Measurements from ENCODE around the gene GRAMD4.

GRCh38 chr22:46662226-46662625, 42.0 kb downstream of the GRAMD4 start:
- no peak for TF ChIP-seq SIN3A (IDR thresholded peaks at IDR 0.05; ENCODE audit: borderline replicate concordance, low read depth, low read length)
- TF ChIP-seq, protein P1, sequence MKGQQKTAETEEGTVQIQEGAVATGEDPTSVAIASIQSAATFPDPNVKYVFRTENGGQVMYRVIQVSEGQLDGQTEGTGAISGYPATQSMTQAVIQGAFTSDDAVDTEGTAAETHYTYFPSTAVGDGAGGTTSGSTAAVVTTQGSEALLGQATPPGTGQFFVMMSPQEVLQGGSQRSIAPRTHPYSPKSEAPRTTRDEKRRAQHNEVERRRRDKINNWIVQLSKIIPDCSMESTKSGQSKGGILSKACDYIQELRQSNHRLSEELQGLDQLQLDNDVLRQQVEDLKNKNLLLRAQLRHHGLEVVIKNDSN (IDR thresholded peaks at IDR 0.05; ENCODE audit: borderline replicate concordance, low read depth) = no peak
- TF ChIP-seq CTCF (IDR thresholded peaks at IDR 0.05) = no peak
- no peak for TF ChIP-seq RFX5 (IDR thresholded peaks at IDR 0.05; ENCODE audit: low read length)
- TF ChIP-seq, protein P2, sequence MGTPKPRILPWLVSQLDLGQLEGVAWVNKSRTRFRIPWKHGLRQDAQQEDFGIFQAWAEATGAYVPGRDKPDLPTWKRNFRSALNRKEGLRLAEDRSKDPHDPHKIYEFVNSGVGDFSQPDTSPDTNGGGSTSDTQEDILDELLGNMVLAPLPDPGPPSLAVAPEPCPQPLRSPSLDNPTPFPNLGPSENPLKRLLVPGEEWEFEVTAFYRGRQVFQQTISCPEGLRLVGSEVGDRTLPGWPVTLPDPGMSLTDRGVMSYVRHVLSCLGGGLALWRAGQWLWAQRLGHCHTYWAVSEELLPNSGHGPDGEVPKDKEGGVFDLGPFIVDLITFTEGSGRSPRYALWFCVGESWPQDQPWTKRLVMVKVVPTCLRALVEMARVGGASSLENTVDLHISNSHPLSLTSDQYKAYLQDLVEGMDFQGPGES (IDR thresholded peaks at IDR 0.05; ENCODE audit: low read depth, low read length) = no peak
- TF ChIP-seq EP300 (IDR thresholded peaks at IDR 0.05; ENCODE audit: borderline replicate concordance in 1 of 2, low read depth in 1 of 2, low read length in 1 of 2) = no peak
- TF ChIP-seq RAD21 (IDR thresholded peaks at IDR 0.05; ENCODE audit: low read length) = no peak
- TF ChIP-seq, protein P3, sequence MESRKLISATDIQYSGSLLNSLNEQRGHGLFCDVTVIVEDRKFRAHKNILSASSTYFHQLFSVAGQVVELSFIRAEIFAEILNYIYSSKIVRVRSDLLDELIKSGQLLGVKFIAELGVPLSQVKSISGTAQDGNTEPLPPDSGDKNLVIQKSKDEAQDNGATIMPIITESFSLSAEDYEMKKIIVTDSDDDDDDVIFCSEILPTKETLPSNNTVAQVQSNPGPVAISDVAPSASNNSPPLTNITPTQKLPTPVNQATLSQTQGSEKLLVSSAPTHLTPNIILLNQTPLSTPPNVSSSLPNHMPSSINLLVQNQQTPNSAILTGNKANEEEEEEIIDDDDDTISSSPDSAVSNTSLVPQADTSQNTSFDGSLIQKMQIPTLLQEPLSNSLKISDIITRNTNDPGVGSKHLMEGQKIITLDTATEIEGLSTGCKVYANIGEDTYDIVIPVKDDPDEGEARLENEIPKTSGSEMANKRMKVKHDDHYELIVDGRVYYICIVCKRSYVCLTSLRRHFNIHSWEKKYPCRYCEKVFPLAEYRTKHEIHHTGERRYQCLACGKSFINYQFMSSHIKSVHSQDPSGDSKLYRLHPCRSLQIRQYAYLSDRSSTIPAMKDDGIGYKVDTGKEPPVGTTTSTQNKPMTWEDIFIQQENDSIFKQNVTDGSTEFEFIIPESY (IDR thresholded peaks at IDR 0.05; ENCODE audit: borderline replicate concordance, low read depth) = no peak
- no peak for TF ChIP-seq REST (IDR thresholded peaks at IDR 0.05; ENCODE audit: low read depth, low read length)
- no peak for TF ChIP-seq GABPA (IDR thresholded peaks at IDR 0.05; ENCODE audit: low read depth)
- no peak for TF ChIP-seq EZH2phosphoT487 (IDR thresholded peaks at IDR 0.05; ENCODE audit: borderline replicate concordance, low read depth)
- no peak for TF ChIP-seq YY1 (IDR thresholded peaks at IDR 0.05; ENCODE audit: low read depth)
- TF ChIP-seq CHD2 (IDR thresholded peaks at IDR 0.05; ENCODE audit: low read length, partially characterized antibody) = no peak
- TF ChIP-seq ELF1 (IDR thresholded peaks at IDR 0.05) = no peak

All from SK-N-SH (cell line).